Muscle of arm (tissue), 14 donors: ENCODE measurements around the gene SYPL2. TPM values are rescaled to one million over a fixed set of nuclear protein-coding genes. Genes with fewer than 3 reads are reported as not detected.
"Not testable (repeated sequence)": the region's sequence is repeated elsewhere in the genome, so short reads cannot be mapped to it uniquely, and the experiment has no call there.

Experiments
- DNase-seq: peaks from one replicate; pipeline ENCODE4 v3.0.0-alpha.2; 2013
- long read RNA-seq, 11 donors: transcript quantifications; one replicate each; lab custom pipeline, GENCODE V29; 2026
- polyA plus RNA-seq, 12 donors: library from polyadenylated mRNA; unstranded; fragments of 120-200 nt; gene quantifications; one replicate each; pipeline ENCODE4 v1.2.1, GENCODE V29; 2013; ENCODE audit not compliant: insufficient read length in 12 of 12

Gene SYPL2
- polyA plus RNA-seq: 100 to 1,000 TPM in 11 of 12 donors, 10 to 100 TPM in 1; 64.4 to 356 (median 243) TPM
- long read RNA-seq, donor 1: 0 reads
- long read RNA-seq, donor 2, transcript SYPL2-201 (6 exons, 3,624 nt): major isoform, 75 of 130 reads
- long read RNA-seq, donor 2, partial matches to known transcripts: 28 of 130 reads
- long read RNA-seq, donor 2, other reads (novel, unspliced or antisense): 27 of 130 reads
- long read RNA-seq, donor 3, transcript SYPL2-201 (6 exons, 3,624 nt): major isoform, 39 of 58 reads
- long read RNA-seq, donor 3, partial matches to known transcripts: 14 of 58 reads
- long read RNA-seq, donor 3, other reads (novel, unspliced or antisense): 5 of 58 reads
- long read RNA-seq, donor 4, transcript SYPL2-201 (6 exons, 3,624 nt): major isoform, 22 of 30 reads
- long read RNA-seq, donor 4, partial matches to known transcripts: 7 of 30 reads
- long read RNA-seq, donor 4, other reads (novel, unspliced or antisense): 0 of 30 reads
- long read RNA-seq, donor 5, transcript SYPL2-201 (6 exons, 3,624 nt): major isoform, 79 of 141 reads
- long read RNA-seq, donor 5, partial matches to known transcripts: 51 of 141 reads
- long read RNA-seq, donor 5, other reads (novel, unspliced or antisense): 11 of 141 reads
- long read RNA-seq, donor 6, transcript SYPL2-201 (6 exons, 3,624 nt): major isoform, 26 of 109 reads
- long read RNA-seq, donor 6, partial matches to known transcripts: 82 of 109 reads
- long read RNA-seq, donor 6, other reads (novel, unspliced or antisense): 0 of 109 reads
- long read RNA-seq, donor 7, transcript SYPL2-201 (6 exons, 3,624 nt): major isoform, 21 of 49 reads
- long read RNA-seq, donor 7, partial matches to known transcripts: 22 of 49 reads
- long read RNA-seq, donor 7, other reads (novel, unspliced or antisense): 6 of 49 reads
- long read RNA-seq, donor 8, transcript SYPL2-201 (6 exons, 3,624 nt): major isoform, 67 of 137 reads
- long read RNA-seq, donor 8, partial matches to known transcripts: 50 of 137 reads
- long read RNA-seq, donor 8, other reads (novel, unspliced or antisense): 20 of 137 reads
- long read RNA-seq, donor 9, transcript SYPL2-201 (6 exons, 3,624 nt): major isoform, 10 of 17 reads
- long read RNA-seq, donor 9, partial matches to known transcripts: 7 of 17 reads
- long read RNA-seq, donor 9, other reads (novel, unspliced or antisense): 0 of 17 reads
- long read RNA-seq, donor 10, transcript SYPL2-201 (6 exons, 3,624 nt): major isoform, 84 of 430 reads
- long read RNA-seq, donor 10, partial matches to known transcripts: 331 of 430 reads
- long read RNA-seq, donor 10, other reads (novel, unspliced or antisense): 15 of 430 reads
- long read RNA-seq, donor 11, transcript SYPL2-201 (6 exons, 3,624 nt): major isoform, 20 of 40 reads
- long read RNA-seq, donor 11, partial matches to known transcripts: 13 of 40 reads
- long read RNA-seq, donor 11, other reads (novel, unspliced or antisense): 7 of 40 reads

- DNase-seq: no peak
Measured at GRCh38 chr1:109466452-109467300, at the start of gene SYPL2. Gene SYPL2 (plus strand): TSS chr1:109466546. CDS start chr1:109466844, 298 bp downstream.

GRCh38 chr1:109423498-109423897 is 42.8 kb upstream of the SYPL2 start:
- DNase-seq: no peak

- DNase-seq: no peak
Measured at GRCh38 chr1:109425391-109426280, 40.7 kb upstream of the SYPL2 start.

- peak; percentile 96 for DNase-seq
Measured at GRCh38 chr1:109426281-109427170, 39.8 kb upstream of the SYPL2 start, which contains the start of gene PSMA5. Gene PSMA5 (minus strand): TSS chr1:109426448. CDS start chr1:109426330, 118 bp downstream.

- DNase-seq: no peak
Measured at GRCh38 chr1:109427171-109427467, 39.2 kb upstream of the SYPL2 start.

- DNase-seq: no peak
Measured at GRCh38 chr1:109432336-109432735, 34.0 kb upstream of the SYPL2 start.

- DNase-seq: no peak
Measured at GRCh38 chr1:109433322-109433721, 33.0 kb upstream of the SYPL2 start.

GRCh38 chr1:109434484-109434883 is 31.9 kb upstream of the SYPL2 start:
- DNase-seq: no peak

GRCh38 chr1:109438798-109439297 is 27.5 kb upstream of the SYPL2 start:
- DNase-seq: no peak

- DNase-seq: no peak
Measured at GRCh38 chr1:109441069-109441468, 25.3 kb upstream of the SYPL2 start.

GRCh38 chr1:109443476-109443875 is 22.9 kb upstream of the SYPL2 start:
- DNase-seq: no peak

GRCh38 chr1:109444346-109444745 is 22.0 kb upstream of the SYPL2 start:
- no peak for DNase-seq

- DNase-seq: not testable (repeated sequence)
Measured at GRCh38 chr1:109445949-109446695, 20.2 kb upstream of the SYPL2 start.

- no peak for DNase-seq
Measured at GRCh38 chr1:109447524-109447923, 18.8 kb upstream of the SYPL2 start.

GRCh38 chr1:109454497-109455133 is 11.7 kb upstream of the SYPL2 start:
- DNase-seq: no peak

- no peak for DNase-seq
Measured at GRCh38 chr1:109457819-109458218, 8.5 kb upstream of the SYPL2 start.

- no peak for DNase-seq
Measured at GRCh38 chr1:109466125-109466451, 258 bp upstream of the SYPL2 start.
